ENCODE measurements around the gene LDB2.
"Not testable (repeated sequence)": the region's sequence is repeated elsewhere in the genome, so short reads cannot be mapped to it uniquely, and the experiment has no call there.

Gene LDB2

DNA sequence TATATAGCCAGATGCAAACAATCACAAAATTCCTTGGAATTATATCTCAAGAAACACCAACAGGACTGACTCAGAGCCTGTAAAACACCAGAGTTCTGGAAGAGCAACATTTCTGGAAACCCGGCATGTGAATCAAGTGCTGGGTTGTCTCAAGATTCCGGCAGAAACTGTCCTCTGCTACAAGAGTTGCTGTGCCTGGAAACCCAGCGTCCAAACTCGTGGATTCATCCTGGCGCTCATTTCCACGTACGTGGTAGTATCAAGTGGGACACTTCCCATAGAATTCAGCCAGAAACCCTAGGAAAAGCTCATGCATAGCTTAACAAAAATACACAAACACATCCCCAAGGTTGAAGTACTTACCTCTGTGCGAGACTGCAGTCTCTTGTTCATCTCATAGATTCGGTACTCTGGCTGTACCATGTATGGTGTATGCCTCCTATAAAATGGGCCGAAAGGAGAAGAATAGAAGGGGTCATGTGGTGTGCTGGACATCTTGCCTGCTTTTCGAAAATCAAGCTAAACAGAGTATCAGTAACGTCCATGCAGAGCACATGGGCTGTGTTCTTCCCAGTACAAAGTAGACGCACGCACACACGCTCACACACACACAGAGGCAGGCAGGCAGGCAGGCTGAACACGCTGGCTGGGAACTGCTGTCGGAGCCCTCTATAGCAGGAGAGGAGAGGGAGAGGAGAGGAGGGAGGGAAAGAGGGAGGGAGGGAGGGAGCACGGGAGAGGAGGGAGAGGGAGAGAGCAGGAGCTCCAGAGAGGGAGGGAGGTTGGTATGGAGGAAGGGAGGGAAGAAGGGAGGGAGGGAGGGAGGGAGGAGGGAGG lies at the start of gene LDB2:
TSS of gene LDB2 (minus strand) at position 655 of the 837 bp plus-strand sequence.
- no peak for DNase-seq

GRCh38 chr4:16942491-16942890 lies 44.0 kb upstream of the LDB2 start:
- DNase-seq: no peak

GRCh38 chr4:16939178-16939577 lies 40.7 kb upstream of the LDB2 start:
- no peak for DNase-seq

DNA sequence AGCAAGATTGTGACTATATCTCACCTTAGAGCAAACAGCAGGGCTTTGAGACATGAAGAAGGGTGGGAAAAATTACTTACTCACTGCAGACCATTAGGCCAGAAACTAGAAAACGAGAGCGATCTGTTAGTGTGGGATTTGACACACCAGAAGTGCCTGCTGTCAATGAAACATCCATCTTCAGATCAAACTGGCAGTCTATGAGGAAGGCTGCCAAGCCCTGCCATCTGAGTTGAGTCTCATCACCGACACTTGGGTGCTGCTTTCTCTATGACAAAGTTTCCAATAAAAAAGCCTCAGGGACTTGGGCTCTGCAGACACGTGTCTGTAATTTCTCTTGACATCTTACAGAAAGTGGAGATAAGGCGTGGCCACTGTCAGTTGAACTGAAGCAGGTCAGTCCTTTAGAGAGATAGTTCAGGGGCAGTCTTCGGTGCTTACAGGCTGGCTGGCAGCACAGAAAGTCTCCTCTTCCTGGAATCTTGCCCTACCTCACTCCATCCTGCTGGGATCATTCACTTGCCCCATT lies 40.1 kb upstream of the LDB2 start:
- DNase-seq: no peak

GRCh38 chr4:16931339-16932305 lies 33.2 kb upstream of the LDB2 start:
- no peak for DNase-seq

GRCh38 chr4:16926214-16926613 lies 27.8 kb upstream of the LDB2 start:
- no peak for DNase-seq

DNA sequence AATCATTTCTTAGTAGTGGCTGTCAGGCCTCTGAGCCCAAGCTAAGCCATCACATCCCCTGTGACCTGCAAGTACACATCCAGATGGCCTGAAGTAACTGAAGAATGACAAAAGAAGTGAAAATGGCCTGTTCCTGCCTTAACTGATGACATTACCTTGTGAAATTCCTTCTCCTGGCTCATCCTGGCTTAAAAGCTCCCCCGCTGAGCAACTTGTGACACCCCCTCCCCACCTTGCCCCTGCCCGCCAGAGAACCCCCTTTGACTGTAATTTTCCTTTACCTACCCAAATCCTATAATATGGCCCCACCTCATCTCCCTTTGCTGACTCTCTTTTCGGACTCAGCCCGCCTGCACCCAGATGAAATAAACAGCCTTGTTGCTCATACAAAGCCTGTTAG lies 20.3 kb upstream of the LDB2 start:
- not testable (repeated sequence) for DNase-seq

DNA sequence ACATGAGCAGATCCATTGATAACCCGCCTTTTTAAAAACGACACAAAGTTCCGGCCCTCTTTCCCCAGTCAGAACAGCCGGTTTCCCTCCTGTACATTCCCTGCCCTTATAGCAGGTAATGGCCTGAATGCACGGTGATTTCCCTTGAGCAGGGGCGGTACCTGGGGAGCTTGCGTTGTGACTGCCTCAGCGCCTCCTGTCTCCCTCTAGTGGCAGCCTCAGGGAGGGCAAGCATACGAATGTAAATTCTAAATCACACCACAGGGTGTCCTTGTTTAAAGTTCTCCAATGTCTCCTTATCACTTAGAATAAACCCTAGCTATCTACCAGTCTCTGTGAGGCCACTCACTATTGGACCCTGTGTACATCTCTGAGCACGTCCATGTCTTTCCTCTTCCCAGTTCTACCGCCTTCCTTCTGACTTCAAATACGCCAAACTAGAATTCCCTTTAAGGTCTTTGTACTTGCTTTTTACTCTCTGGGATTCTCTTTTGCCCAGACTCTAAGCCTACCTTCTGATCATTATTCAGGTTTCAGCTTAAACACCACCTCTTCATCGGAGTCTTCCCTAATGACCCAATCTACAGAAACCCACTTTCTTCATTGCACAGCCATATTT lies 18.4 kb upstream of the LDB2 start:
- DNase-seq: peak; percentile 69

- no peak for DNase-seq
Measured at GRCh38 chr4:16916031-16916430, 17.6 kb upstream of the LDB2 start.

GRCh38 chr4:16914208-16914607 lies 15.8 kb upstream of the LDB2 start:
- no peak for DNase-seq

DNA sequence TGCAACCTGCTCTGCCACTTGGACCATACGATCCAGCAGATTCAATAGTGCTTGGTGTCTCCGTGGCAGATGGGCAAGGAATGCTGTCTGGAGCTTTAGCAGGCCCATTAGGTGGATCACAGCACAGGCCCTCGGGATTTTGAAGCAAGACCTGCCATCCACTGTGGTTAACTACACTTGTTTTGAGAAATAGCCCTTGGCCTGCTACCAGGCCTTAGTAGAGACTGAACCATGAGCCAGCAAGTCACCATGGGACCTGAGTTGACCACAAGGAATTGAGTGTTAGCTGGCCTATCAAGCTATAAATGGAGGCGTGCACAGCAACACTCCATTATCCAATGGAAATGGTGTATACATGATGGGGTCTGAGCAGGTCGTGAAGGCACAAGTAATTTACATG lies 14.5 kb upstream of the LDB2 start:
- DNase-seq: no peak

DNA sequence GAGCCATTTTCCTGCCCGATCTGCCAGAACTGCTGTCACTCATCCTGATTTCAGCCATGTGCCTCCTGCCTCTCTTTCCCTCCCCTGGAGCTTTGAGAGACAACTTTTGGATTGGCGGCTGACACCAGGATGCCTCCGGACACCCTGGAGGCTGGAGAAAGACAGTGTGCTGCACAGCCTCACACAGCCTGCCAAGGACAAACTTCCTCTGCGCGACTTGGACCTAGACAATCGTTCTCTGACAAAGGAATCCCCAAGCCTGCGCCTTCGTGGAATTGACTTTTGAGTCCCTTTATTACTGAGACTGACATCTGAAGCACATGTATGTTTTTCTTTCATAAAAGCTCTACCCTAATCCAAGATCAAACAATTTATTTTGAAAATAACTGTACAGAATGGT lies 10.8 kb upstream of the LDB2 start:
- DNase-seq: no peak

GRCh38 chr4:16908377-16909021 lies 10.1 kb upstream of the LDB2 start:
- DNase-seq: no peak

DNA sequence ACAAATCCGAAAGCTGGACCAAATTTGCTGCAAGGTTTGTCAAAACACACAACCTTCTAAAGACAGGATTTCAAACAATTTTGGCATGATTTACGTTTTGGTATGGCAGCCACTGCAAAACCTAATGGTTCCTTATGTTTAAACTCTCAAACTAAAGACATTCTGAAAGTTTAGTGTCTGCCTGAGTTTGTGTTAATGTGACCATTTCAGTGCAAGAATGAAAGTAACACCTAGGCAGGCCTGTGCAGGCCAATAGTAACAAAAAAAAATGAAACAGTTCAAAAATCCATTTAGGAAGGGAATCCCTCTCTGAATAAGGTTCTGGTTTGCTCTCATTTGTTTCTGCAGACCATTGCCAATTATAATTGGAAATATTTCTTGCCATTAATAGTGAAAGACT lies 1.9 kb upstream of the LDB2 start:
- DNase-seq: no peak

DNA sequence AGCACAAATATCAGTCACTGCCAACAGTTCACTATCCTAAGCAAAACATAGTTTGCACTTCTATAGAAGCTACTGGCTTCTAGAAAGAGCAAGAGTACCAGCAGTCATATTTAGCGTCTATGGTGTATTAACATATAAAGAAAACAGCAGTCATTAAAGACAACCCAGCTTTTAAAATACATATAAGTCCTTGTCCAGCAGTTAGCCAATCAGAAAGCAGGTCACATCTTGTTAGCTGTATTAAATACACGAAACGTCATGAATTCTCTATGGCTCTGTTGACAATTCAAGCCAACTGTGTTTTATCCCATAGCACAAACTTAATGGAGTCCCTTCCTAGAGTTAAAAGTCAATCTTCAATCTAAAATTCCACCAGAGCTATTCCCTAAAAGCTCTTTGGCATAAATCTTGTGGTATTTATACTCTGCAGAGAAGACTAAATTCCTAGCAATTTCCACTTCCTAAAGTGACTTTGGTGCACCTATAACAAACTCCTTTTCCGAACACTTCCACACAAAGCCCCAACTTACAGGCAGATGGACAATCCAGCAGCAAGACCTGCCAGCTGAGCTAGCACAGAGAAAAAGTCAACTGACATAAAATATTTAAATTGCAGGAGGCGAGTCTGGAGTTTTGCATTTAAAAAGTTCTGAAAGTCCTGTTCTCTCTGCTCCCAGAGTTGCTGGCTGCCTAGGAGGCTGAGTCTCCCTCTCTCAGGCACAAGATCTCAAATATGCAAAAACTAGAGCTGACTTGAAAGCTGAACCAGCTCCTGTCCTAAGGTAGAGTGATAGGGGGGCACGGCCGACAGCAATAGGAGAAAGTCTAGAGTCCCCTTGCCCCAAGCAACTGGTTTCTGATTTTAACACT lies 1.3 kb downstream of the LDB2 start:
- DNase-seq: no peak

DNA sequence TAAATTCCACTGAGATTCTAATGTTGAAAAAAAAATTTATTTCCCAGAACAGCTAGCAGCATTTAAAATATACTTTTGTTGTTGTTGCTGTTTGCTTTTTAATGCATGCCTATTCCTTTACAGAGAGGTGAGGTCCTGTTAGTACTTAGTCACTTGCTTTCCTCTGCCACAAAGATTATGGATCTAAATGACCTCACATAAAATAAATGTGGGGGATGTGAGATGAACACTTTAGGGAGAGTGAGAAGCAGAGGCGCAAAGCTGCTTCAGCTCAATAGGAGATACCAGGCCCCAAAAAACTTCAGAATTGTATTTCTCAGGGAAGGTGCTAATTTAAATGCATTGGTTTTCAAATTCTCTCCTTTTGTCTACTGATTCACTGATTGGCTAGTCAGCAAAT lies 4.0 kb downstream of the LDB2 start:
- DNase-seq: no peak

GRCh38 chr4:16893141-16893651 lies 5.2 kb downstream of the LDB2 start:
- no peak for DNase-seq

DNA sequence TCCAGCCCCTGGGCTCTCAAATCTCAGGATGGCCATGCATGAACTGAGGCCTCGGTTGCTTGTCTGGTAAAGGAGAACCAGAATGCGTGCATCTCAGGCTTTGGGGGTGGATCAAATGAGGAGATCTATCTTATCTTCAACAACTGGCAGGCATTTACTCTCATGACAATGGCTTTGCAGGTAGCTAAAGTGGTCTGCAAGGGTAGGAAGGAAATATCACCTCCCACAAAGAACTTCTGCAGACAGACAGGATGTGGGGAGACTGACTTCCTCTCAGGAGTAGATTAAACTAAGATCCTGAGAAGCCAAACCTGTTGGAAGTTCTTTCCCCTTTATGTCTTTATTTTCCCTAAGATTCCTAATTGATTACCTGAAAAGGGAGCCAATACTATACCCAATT lies 7.8 kb downstream of the LDB2 start:
- DNase-seq: no peak

DNA sequence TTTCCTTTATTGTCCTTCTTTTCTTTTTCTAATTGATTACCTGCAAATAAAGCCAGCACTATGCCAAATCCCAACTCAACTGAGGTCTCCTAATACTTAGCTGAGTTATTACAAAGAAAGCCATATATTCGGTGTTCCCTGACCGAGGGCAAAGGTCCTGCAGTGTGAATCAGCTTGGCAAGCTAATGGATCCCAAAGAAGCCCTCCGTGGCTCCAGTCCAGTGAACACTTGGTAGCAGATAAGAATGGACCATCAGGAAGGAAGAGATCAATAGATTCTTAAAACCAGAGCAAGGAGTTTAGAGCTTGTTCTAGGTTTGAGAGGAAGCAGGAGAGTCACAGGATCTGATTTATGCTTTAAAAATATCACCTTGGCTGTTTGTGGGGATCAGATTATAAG lies 8.5 kb downstream of the LDB2 start:
- DNase-seq: no peak

GRCh38 chr4:16887887-16888286 lies 10.6 kb downstream of the LDB2 start:
- DNase-seq: no peak

DNA sequence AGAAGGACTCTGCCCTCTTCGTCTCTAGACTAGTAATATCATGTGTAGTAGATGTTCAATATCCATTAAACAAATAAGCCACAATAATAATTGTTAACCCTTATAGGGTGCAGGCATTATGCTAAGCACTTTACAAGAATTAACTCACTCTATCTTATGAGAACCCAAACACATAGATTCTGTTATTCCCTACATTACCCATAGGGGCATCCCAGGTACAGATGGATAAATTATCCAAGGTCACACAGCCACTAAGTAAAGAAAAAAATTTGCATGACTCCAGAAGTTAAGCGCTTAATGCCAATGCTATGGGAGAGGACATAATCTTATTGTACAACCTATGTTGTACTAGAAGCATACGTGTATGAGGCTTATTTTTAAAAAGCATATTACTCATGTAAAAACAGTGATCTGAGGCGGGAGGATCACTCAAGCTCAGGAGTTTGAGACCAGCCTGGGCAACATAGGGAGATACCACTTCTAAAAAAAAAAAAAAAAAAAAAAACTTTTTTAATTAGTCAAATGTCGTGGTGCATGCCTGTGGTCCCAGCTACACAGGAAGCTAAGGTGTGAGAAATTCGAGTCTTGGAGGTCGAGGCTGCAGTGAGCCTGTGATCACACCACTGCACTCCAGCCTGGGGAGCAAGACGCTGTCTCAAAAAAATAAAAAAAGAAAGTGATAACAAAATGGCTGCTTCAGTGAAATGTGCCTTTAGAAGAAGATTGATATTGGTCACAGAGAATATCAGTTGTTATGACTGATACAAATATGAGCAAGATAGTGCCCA lies 13.6 kb downstream of the LDB2 start:
- DNase-seq: no peak
